K562 (cell line): ENCODE data around the gene GFM2. TPM values are rescaled to one million over a fixed set of nuclear protein-coding genes. Genes with fewer than 3 reads are reported as not detected.

Experiments
- ELF2 ChIP-seq: fragments of 250-450 bp; sonication (Bioruptor Pico); IDR thresholded peaks from 2 replicates; pipeline ENCODE4 v1.5.0; 2021; ENCODE audit warnings: mild to moderate bottlenecking
- KAT7 ChIP-seq: sonication (generic); formaldehyde crosslinking; IDR thresholded peaks from 2 replicates; pipeline ENCODE4 v1.8.0; 2022; ENCODE audit warnings: missing genetic modification reagents, mild to moderate bottlenecking, borderline replicate concordance
- U2AF2 ChIP-seq: fragments of 200-400 bp; formaldehyde crosslinking; optimal IDR thresholded peaks from 2 replicates; pipeline ENCODE3; 2017; ENCODE audit warnings: low read depth, mild to moderate bottlenecking, low read length
- ZNF436 ChIP-seq: fragments of 250-450, 450-650 bp; sonication (Bioruptor Pico); formaldehyde crosslinking; IDR thresholded peaks from 2 replicates; pipeline ENCODE4 v1.7.0; 2020; ENCODE audit warnings: mild to moderate bottlenecking
- polyA plus RNA-seq, 8 experiments: library from polyadenylated mRNA; depleted of rRNA in 4 of 8; stranded (reverse) in 5 of 8; unstranded in 3 of 8; fragments of >200 nt; fragmentation: Nextera tagmentation in 2 of 8; fragmentation: Illumina TruSeq in 1 of 8; extraction: Ambion mirVana in 2 of 8; extraction: Trizol in 1 of 8; gene quantifications; 2 replicates each; pipeline versions ENCODE4 v1.2.1 to v1.2.3, GENCODE V29; 2011 to 2014; ENCODE audit warnings: inconsistent platforms in 1 of 8, missing spikeins in 1 of 8
- total RNA-seq, 7 experiments: library from RNA; depleted of rRNA in 6 of 7; stranded (reverse); fragments of >200 nt in 6 of 7; fragmentation: Illumina TruSeq in 2 of 7; extraction: Trizol in 2 of 7; gene quantifications; 2 replicates each; pipeline versions ENCODE4 v1.2.1 to v1.2.3, GENCODE V29; 2011 to 2021; ENCODE audit warnings: low replicate concordance in 1 of 7
- TF ChIP-seq, protein P1 (sequence below): sonication (generic); formaldehyde crosslinking; IDR thresholded peaks from 2 replicates; pipeline ENCODE4 v1.8.0; 2023; ENCODE audit warnings: mild to moderate bottlenecking, missing genetic modification reagents
- TF ChIP-seq, protein P2 (sequence below): sonication (generic); IDR thresholded peaks from 2 replicates; pipeline ENCODE4 v1.6.1; 2016
- TF ChIP-seq, protein P3 (sequence below): sonication (generic); formaldehyde crosslinking; IDR thresholded peaks from 2 replicates; pipeline ENCODE4 v1.8.1; 2023; ENCODE audit warnings: missing genetic modification reagents, mild to moderate bottlenecking, borderline replicate concordance
- TF ChIP-seq, protein P4 (sequence below): fragments of 250-450 bp; sonication (Bioruptor Pico); IDR thresholded peaks from 2 replicates; pipeline ENCODE4 v1.4.0; 2020; ENCODE audit warnings: mild to moderate bottlenecking
- TF ChIP-seq, protein P5 (sequence below): fragments of 450-650 bp; IDR thresholded peaks from 2 replicates; pipeline ENCODE4 v1.6.1; 2018; ENCODE audit not compliant: partially characterized antibody

The GFM2 gene
- total and polyA plus RNA-seq, 9 of the 15 experiments (the other 6 are each of a cell fraction or from before 2014, with no cell fraction given) = 32.8 to 78.2 (median 52.5) TPM

DNA sequence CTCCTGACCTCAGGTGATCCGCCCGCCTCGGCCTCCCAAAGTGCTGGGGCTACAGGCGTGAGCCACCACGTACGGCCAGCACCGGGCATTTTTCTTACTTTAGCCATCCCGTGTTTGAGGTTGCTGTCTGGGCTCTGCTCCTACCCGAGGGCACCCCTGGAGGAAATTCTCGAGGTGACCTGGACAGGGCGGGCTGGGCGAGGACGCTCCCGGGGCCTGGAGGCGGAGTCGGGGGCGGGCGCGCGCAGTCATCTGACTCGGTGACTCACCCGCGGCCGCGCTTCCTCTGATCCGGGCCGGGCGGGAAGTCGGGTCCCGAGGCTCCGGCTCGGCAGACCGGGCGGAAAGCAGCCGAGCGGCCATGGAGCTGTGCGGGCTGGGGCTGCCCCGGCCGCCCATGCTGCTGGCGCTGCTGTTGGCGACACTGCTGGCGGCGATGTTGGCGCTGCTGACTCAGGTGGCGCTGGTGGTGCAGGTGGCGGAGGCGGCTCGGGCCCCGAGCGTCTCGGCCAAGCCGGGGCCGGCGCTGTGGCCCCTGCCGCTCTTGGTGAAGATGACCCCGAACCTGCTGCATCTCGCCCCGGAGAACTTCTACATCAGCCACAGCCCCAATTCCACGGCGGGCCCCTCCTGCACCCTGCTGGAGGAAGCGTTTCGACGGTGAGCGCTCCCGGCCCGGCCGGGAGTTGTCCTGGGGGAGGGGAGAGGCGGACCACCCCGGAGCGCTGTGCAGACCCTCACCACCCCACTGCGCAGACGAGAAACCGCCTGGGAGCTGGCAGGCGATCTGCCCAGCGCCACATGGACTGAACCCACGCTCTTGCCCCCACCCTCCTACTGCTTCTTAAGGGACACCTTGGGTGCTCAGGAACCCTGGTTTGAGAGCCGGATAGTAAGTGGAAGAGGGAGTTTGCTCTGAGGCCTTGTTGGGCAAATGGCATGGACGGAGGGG is 81.7 kb downstream of the GFM2 start, which contains the start of gene HEXB (continued):
- TF ChIP-seq, protein P1, sequence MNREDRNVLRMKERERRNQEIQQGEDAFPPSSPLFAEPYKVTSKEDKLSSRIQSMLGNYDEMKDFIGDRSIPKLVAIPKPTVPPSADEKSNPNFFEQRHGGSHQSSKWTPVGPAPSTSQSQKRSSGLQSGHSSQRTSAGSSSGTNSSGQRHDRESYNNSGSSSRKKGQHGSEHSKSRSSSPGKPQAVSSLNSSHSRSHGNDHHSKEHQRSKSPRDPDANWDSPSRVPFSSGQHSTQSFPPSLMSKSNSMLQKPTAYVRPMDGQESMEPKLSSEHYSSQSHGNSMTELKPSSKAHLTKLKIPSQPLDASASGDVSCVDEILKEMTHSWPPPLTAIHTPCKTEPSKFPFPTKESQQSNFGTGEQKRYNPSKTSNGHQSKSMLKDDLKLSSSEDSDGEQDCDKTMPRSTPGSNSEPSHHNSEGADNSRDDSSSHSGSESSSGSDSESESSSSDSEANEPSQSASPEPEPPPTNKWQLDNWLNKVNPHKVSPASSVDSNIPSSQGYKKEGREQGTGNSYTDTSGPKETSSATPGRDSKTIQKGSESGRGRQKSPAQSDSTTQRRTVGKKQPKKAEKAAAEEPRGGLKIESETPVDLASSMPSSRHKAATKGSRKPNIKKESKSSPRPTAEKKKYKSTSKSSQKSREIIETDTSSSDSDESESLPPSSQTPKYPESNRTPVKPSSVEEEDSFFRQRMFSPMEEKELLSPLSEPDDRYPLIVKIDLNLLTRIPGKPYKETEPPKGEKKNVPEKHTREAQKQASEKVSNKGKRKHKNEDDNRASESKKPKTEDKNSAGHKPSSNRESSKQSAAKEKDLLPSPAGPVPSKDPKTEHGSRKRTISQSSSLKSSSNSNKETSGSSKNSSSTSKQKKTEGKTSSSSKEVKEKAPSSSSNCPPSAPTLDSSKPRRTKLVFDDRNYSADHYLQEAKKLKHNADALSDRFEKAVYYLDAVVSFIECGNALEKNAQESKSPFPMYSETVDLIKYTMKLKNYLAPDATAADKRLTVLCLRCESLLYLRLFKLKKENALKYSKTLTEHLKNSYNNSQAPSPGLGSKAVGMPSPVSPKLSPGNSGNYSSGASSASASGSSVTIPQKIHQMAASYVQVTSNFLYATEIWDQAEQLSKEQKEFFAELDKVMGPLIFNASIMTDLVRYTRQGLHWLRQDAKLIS = peak; percentile 88
- TF ChIP-seq, protein P2, sequence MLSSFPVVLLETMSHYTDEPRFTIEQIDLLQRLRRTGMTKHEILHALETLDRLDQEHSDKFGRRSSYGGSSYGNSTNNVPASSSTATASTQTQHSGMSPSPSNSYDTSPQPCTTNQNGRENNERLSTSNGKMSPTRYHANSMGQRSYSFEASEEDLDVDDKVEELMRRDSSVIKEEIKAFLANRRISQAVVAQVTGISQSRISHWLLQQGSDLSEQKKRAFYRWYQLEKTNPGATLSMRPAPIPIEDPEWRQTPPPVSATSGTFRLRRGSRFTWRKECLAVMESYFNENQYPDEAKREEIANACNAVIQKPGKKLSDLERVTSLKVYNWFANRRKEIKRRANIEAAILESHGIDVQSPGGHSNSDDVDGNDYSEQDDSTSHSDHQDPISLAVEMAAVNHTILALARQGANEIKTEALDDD = no peak
- TF ChIP-seq KAT7 (CRISPR knock-in tag) (peak; percentile 79), U2AF2 (no peak), ZNF436 (CRISPR knock-in tag) (no peak), ELF2 (CRISPR knock-in tag) (no peak)
- TF ChIP-seq, protein P3, sequence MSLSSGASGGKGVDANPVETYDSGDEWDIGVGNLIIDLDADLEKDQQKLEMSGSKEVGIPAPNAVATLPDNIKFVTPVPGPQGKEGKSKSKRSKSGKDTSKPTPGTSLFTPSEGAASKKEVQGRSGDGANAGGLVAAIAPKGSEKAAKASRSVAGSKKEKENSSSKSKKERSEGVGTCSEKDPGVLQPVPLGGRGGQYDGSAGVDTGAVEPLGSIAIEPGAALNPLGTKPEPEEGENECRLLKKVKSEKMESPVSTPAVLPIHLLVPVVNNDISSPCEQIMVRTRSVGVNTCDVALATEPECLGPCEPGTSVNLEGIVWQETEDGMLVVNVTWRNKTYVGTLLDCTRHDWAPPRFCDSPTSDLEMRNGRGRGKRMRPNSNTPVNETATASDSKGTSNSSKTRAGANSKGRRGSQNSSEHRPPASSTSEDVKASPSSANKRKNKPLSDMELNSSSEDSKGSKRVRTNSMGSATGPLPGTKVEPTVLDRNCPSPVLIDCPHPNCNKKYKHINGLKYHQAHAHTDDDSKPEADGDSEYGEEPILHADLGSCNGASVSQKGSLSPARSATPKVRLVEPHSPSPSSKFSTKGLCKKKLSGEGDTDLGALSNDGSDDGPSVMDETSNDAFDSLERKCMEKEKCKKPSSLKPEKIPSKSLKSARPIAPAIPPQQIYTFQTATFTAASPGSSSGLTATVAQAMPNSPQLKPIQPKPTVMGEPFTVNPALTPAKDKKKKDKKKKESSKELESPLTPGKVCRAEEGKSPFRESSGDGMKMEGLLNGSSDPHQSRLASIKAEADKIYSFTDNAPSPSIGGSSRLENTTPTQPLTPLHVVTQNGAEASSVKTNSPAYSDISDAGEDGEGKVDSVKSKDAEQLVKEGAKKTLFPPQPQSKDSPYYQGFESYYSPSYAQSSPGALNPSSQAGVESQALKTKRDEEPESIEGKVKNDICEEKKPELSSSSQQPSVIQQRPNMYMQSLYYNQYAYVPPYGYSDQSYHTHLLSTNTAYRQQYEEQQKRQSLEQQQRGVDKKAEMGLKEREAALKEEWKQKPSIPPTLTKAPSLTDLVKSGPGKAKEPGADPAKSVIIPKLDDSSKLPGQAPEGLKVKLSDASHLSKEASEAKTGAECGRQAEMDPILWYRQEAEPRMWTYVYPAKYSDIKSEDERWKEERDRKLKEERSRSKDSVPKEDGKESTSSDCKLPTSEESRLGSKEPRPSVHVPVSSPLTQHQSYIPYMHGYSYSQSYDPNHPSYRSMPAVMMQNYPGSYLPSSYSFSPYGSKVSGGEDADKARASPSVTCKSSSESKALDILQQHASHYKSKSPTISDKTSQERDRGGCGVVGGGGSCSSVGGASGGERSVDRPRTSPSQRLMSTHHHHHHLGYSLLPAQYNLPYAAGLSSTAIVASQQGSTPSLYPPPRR (CRISPR knock-in tag) = peak; percentile 77; the same call in 1 of the 2 replicates
- TF ChIP-seq, protein P4, sequence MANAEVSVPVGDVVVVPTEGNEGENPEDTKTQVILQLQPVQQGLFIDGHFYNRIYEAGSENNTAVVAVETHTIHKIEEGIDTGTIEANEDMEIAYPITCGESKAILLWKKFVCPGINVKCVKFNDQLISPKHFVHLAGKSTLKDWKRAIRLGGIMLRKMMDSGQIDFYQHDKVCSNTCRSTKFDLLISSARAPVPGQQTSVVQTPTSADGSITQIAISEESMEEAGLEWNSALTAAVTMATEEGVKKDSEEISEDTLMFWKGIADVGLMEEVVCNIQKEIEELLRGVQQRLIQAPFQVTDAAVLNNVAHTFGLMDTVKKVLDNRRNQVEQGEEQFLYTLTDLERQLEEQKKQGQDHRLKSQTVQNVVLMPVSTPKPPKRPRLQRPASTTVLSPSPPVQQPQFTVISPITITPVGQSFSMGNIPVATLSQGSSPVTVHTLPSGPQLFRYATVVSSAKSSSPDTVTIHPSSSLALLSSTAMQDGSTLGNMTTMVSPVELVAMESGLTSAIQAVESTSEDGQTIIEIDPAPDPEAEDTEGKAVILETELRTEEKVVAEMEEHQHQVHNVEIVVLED (CRISPR knock-in tag) = no peak
- TF ChIP-seq, protein P5, sequence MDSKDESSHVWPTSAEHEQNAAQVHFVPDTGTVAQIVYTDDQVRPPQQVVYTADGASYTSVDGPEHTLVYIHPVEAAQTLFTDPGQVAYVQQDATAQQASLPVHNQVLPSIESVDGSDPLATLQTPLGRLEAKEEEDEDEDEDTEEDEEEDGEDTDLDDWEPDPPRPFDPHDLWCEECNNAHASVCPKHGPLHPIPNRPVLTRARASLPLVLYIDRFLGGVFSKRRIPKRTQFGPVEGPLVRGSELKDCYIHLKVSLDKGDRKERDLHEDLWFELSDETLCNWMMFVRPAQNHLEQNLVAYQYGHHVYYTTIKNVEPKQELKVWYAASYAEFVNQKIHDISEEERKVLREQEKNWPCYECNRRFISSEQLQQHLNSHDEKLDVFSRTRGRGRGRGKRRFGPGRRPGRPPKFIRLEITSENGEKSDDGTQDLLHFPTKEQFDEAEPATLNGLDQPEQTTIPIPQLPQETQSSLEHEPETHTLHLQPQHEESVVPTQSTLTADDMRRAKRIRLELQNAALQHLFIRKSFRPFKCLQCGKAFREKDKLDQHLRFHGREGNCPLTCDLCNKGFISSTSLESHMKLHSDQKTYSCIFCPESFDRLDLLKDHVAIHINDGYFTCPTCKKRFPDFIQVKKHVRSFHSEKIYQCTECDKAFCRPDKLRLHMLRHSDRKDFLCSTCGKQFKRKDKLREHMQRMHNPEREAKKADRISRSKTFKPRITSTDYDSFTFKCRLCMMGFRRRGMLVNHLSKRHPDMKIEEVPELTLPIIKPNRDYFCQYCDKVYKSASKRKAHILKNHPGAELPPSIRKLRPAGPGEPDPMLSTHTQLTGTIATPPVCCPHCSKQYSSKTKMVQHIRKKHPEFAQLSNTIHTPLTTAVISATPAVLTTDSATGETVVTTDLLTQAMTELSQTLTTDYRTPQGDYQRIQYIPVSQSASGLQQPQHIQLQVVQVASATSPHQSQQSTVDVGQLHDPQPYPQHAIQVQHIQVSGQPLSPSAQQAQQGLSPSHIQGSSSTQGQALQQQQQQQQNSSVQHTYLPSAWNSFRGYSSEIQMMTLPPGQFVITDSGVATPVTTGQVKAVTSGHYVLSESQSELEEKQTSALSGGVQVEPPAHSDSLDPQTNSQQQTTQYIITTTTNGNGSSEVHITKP = peak; percentile 73
